H9 (cell line): ENCODE measurements around the gene CLEC4G. TPM values are rescaled to one million over a fixed set of nuclear protein-coding genes. Genes with fewer than 3 reads are reported as not detected.

Source experiments
- DNase-seq: peaks from one replicate; pipeline ENCODE4 v3.0.0-alpha.2; 2017
- H2AFZ ChIP-seq: one replicate; pipeline ENCODE4 v1.6.1; 2013; ENCODE audit warnings: mild to moderate bottlenecking, low read length, control low read depth, moderate library complexity
- H2AK5ac ChIP-seq: 2 replicates; pipeline ENCODE4 v1.6.1; 2013; ENCODE audit warnings: low read length, control low read depth, mixed read lengths; ENCODE audit not compliant: insufficient read length
- H2BK120ac ChIP-seq: one replicate; pipeline ENCODE4 v1.6.1; 2013; ENCODE audit warnings: low read depth, mild to moderate bottlenecking, low read length, control low read depth, inconsistent platforms; ENCODE audit not compliant: poor library complexity, severe bottlenecking
- H2BK12ac ChIP-seq: 2 replicates; pipeline ENCODE4 v1.6.1; 2013; ENCODE audit warnings: low read length, control low read depth, mixed read lengths, low read depth; ENCODE audit not compliant: insufficient read length
- H2BK15ac ChIP-seq: 2 replicates; pipeline ENCODE4 v1.6.1; 2013; ENCODE audit warnings: low read depth, low read length, control low read depth
- H2BK20ac ChIP-seq: one replicate; pipeline ENCODE4 v1.6.1; 2013; ENCODE audit warnings: low read depth, mild to moderate bottlenecking, low read length, control low read depth, inconsistent platforms; ENCODE audit not compliant: poor library complexity, severe bottlenecking
- H2BK5ac ChIP-seq: 2 replicates; pipeline ENCODE4 v1.6.1; 2013; ENCODE audit warnings: low read length, control low read depth, mixed read lengths; ENCODE audit not compliant: insufficient read length
- H3K14ac ChIP-seq: 2 replicates; pipeline ENCODE4 v1.6.1; 2013; ENCODE audit warnings: low read length, control low read depth; ENCODE audit not compliant: insufficient read depth
- H3K18ac ChIP-seq: 2 replicates; pipeline ENCODE4 v1.6.1; 2013; ENCODE audit warnings: low read depth, mild to moderate bottlenecking, mixed read lengths, low read length, control low read depth; ENCODE audit not compliant: insufficient read length
- H3K23ac ChIP-seq: 2 replicates; pipeline ENCODE4 v1.6.1; 2013; ENCODE audit warnings: low read length, control low read depth, mixed read lengths, low read depth; ENCODE audit not compliant: insufficient read length
- H3K23me2 ChIP-seq: 2 replicates; pipeline ENCODE4 v1.6.1; 2013; ENCODE audit warnings: low read depth, mild to moderate bottlenecking, mixed read lengths, low read length, control low read depth; ENCODE audit not compliant: insufficient read length, poor library complexity, severe bottlenecking
- H3K27ac ChIP-seq: 2 replicates; pipeline ENCODE4 v1.5.1; 2013; ENCODE audit warnings: low read length, control low read depth, mixed read lengths, low read depth; ENCODE audit not compliant: insufficient read length
- H3K27me3 ChIP-seq: 2 replicates; pipeline ENCODE4 v1.6.1; 2013; ENCODE audit warnings: low read length, control low read depth, inconsistent platforms; ENCODE audit not compliant: insufficient read depth
- H3K4ac ChIP-seq: 2 replicates; pipeline ENCODE4 v1.6.1; 2013; ENCODE audit warnings: low read depth, mild to moderate bottlenecking, control low read depth, inconsistent platforms, low read length, moderate library complexity
- H3K4me1 ChIP-seq: 2 replicates; pipeline ENCODE4 v1.6.1; 2013; ENCODE audit warnings: low read length, control low read depth, inconsistent platforms; ENCODE audit not compliant: insufficient read depth
- H3K4me2 ChIP-seq: 2 replicates; pipeline ENCODE4 v1.6.1; 2013; ENCODE audit warnings: low read length, control low read depth, mixed read lengths; ENCODE audit not compliant: insufficient read length, insufficient read depth
- H3K56ac ChIP-seq: 2 replicates; pipeline ENCODE4 v1.6.1; 2013; ENCODE audit warnings: low read depth, mild to moderate bottlenecking, mixed read lengths, low read length, control low read depth; ENCODE audit not compliant: insufficient read length
- H3K79me1 ChIP-seq: 2 replicates; pipeline ENCODE4 v1.6.1; 2013; ENCODE audit warnings: low read depth, mild to moderate bottlenecking, moderate library complexity, low read length, control low read depth, inconsistent platforms; ENCODE audit not compliant: insufficient read depth, poor library complexity, severe bottlenecking
- H3K79me2 ChIP-seq: 2 replicates; pipeline ENCODE4 v1.6.1; 2013; ENCODE audit warnings: low read length, control low read depth, inconsistent platforms; ENCODE audit not compliant: insufficient read depth
- H3K9ac ChIP-seq: 2 replicates; pipeline ENCODE4 v1.6.1; 2013; ENCODE audit warnings: low read length, control low read depth, mixed read lengths; ENCODE audit not compliant: insufficient read length; ENCODE audit errors: extremely low read depth
- H3K9me3 ChIP-seq: one replicate; pipeline ENCODE4 v1.6.1; 2013; ENCODE audit warnings: low read depth, low read length, inconsistent platforms; ENCODE audit not compliant: control insufficient read depth
- H3T11ph ChIP-seq: one replicate; pipeline ENCODE4 v1.6.1; 2013; ENCODE audit warnings: mild to moderate bottlenecking, low read length, control low read depth, inconsistent platforms
- H4K20me1 ChIP-seq: one replicate; pipeline ENCODE4 v1.6.1; 2013; ENCODE audit not compliant: control insufficient read depth, insufficient read length, insufficient read depth
- H4K5ac ChIP-seq: 2 replicates; pipeline ENCODE4 v1.6.1; 2013; ENCODE audit warnings: low read depth, mild to moderate bottlenecking, mixed read lengths, low read length, control low read depth; ENCODE audit not compliant: insufficient read length
- H4K8ac ChIP-seq: replicated peaks from 2 replicates; pipeline ENCODE4 v1.6.1; 2013; ENCODE audit warnings: low read length, control low read depth, mixed read lengths, low read depth; ENCODE audit not compliant: insufficient read length
- H4K91ac ChIP-seq: 2 replicates; pipeline ENCODE4 v1.6.1; 2013; ENCODE audit warnings: low read depth, mild to moderate bottlenecking, moderate library complexity, mixed read lengths, low read length, control low read depth; ENCODE audit not compliant: insufficient read length
- H3K27ac Mint-ChIP-seq, 3 experiments: 2 replicates in 2 of 3; 3 replicates in 1 of 3; pipeline ENCODE4 v1.8.0; 2020 to 2021; ENCODE audit warnings: mixed read lengths in 3 of 3, mild to moderate bottlenecking in 1 of 3, moderate library complexity in 1 of 3
- H3K27me3 Mint-ChIP-seq: 2 replicates; pipeline ENCODE4 v1.8.0; 2021; ENCODE audit warnings: low read depth, mild to moderate bottlenecking, moderate library complexity, mixed read lengths
- H3K36me3 Mint-ChIP-seq, 3 experiments: 2 replicates in 2 of 3; 3 replicates in 1 of 3; pipeline ENCODE4 v1.8.0; 2020 to 2021; ENCODE audit warnings: low read depth in 3 of 3, mixed read lengths in 3 of 3; ENCODE audit not compliant: insufficient read depth in 1 of 3
- H3K4me1 Mint-ChIP-seq, 2 experiments: 2 replicates each; pipeline ENCODE4 v1.8.0; 2020; ENCODE audit warnings: mixed read lengths in 2 of 2
- H3K4me3 Mint-ChIP-seq, 2 experiments: 2 replicates in 1 of 2; 3 replicates in 1 of 2; pipeline ENCODE4 v1.8.0; 2020 to 2021; ENCODE audit warnings: mild to moderate bottlenecking in 2 of 2, mixed read lengths in 2 of 2, moderate library complexity in 1 of 2
- H3K9me3 Mint-ChIP-seq, 2 experiments: 2 replicates in 1 of 2; 3 replicates in 1 of 2; pipeline ENCODE4 v1.8.0; 2020; ENCODE audit warnings: mild to moderate bottlenecking in 2 of 2, mixed read lengths in 2 of 2, moderate library complexity in 1 of 2
- CTCF ChIP-seq: fragments of 200-600 bp; sonication (generic); conservative IDR thresholded peaks from 3 replicates; pipeline ENCODE4 v1.8.0; 2021; ENCODE audit warnings: antibody characterized with exemption, mild to moderate bottlenecking
- WGBS: extraction: QIAGEN DNeasy Blood & Tissue Kit; methylation state at CpG from one replicate; pipeline ENCODE4 v1.1.7; 2013; ENCODE audit warnings: missing lambda C conversion rate, low lambda C conversion rate, mixed read lengths; ENCODE audit not compliant: insufficient read length; ENCODE audit errors: extremely low coverage; 5-methylcytosine and 5-hydroxymethylcytosine counted together
- total RNA-seq: library from RNA; stranded (reverse); gene quantifications from 2 replicates; pipeline ENCODE4 v1.2.1, GENCODE V29; 2021

The CLEC4G gene
- total RNA-seq, 1 experiment from 2014 or later: not detected

GRCh38 chr19:7681340-7682174 is 50.4 kb downstream of the CLEC4G start:
- no peak overlapping the region for H3K23ac ChIP-seq
- no peak overlapping the region for H3K9ac ChIP-seq
- peak; percentile 65 for TF ChIP-seq CTCF
- H3K18ac ChIP-seq: peak overlapping the region; percentile 69
- H2AFZ ChIP-seq: no peak overlapping the region
- Mint-ChIP-seq H3K27ac (peak overlapping the region; percentile 23 to 52 (median 28); a peak in 2 of 7 replicates), H3K4me3 (peak overlapping the region; percentile 86 to 89), H3K27me3 (peaks cover 38% of the 10 kb centered on the region), H3K36me3 (peaks cover 6 to 23% (median 16%) of the 10 kb centered on the region in 3 experiments), H3K9me3 (no peaks in the 10 kb centered on the region; a peak in 1 of 5 replicates), H3K4me1 (peaks cover 21 to 33% of the 10 kb centered on the region in 2 experiments)
- H3K9me3 ChIP-seq: no peaks in the 10 kb centered on the region
- no peak overlapping the region for H3K27ac ChIP-seq
- H4K8ac ChIP-seq: no peak overlapping the region
- H4K91ac ChIP-seq: no peak overlapping the region
- H2BK120ac ChIP-seq: no peak overlapping the region
- no peaks in the 10 kb centered on the region for H3K27me3 ChIP-seq
- no peak overlapping the region for H2BK20ac ChIP-seq
- H4K5ac ChIP-seq: no peak overlapping the region
- H3K14ac ChIP-seq: no peak overlapping the region
- H2AK5ac ChIP-seq: no peak overlapping the region
- H3K4me1 ChIP-seq: no peaks in the 10 kb centered on the region
- H3T11ph ChIP-seq: no peak overlapping the region
- no CpG with 5 or more reads among the region's 43 CpGs for WGBS
- peak overlapping the region; percentile 60 for H3K4me2 ChIP-seq
- no peak overlapping the region for H2BK12ac ChIP-seq
- no peaks in the 10 kb centered on the region for H3K79me1 ChIP-seq
- H4K20me1 ChIP-seq: no peaks in the 10 kb centered on the region
- H2BK15ac ChIP-seq: no peak overlapping the region
- no peaks in the 10 kb centered on the region for H3K79me2 ChIP-seq
- no peak overlapping the region for H2BK5ac ChIP-seq
- H3K56ac ChIP-seq: no peak overlapping the region
- DNase-seq: peak; percentile 88
- H3K23me2 ChIP-seq: peaks cover 7% of the 10 kb centered on the region
- H3K4ac ChIP-seq: no peak overlapping the region
